HG02938 (cell line): ENCODE measurements around the gene PRKX.
"Not testable (repeated sequence)": the region's sequence is repeated elsewhere in the genome, so short reads cannot be mapped to it uniquely, and the experiment has no call there.

Experiments used
- ATAC-seq: cut with Tn5 transposase; IDR thresholded peaks from one replicate; pipeline ENCODE4 v1.9.1; 2021; ENCODE audit warnings: mild to moderate bottlenecking, moderate library complexity; ENCODE audit not compliant: unreplicated experiment

The PRKX gene

DNA sequence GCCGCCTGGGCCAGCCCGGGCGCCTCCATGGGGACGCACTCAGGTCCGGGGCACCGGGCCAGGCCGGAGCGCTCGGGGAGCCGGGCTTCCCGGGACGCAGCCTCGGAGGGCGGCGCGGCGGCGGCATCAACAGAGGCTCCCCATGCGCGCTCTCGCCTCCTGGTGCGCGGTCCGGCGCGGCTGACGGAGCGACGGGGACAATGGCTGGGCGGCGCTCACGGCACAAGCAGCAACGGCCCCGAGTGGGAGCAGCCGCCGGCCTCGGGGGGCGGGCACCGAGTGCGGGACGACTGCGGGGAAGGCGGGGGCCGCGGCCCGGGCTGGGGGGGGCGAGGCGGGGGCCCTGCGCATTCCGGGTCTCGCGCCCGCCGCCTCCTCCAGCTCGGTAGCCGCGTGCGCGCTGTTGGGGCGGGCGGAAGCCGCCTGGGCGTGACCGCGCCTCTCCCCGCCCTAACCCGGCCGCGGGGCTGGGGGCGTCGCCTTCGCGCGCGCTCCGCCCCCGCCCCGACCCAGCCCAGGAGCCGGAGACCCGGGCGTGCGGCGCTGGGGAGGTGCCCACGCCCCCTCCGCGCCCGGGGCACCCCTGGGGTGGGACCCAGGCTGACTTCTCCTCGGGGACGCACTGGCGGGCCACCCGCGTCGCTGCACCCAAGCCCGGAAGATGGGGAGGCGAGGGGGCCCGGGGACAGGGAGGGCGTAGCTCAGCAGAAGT lies at the start of gene PRKX:
TSS of gene PRKX (minus strand) at position 425 of the 712 bp plus-strand sequence. CDS start at position 29, 396 bp downstream.
- ATAC-seq, result peak; percentile 59

GRCh38 chrX:3763111-3763510 lies 49.7 kb upstream of the PRKX start:
- ATAC-seq, result no peak

DNA sequence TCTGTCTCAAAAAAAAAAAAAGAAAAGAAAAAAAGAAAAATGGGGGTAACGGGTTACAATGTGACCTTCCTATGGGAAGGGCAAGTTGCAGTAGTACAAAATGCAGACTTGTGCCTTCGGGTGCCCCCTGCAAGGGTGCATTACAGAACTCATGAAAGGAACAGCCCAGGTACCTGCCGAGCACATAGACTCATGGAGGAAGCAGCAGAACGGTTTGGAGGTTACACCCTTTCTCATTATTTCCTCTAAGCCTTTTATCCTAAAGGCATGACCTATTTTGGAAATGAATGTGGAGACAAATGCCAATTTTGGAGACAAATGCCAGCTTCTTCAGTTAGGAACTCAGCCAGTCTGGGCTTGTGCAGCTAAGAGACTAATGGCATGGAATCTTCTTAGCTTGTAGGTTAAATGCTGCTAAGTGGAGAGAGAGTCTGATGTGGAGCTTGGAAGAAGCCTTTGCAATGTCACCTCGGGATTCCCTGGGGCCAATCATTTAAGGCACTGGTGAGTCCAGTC lies 44.1 kb upstream of the PRKX start:
- ATAC-seq, result no peak

- ATAC-seq, result no peak
Observed at GRCh38 chrX:3748052-3748559, 34.7 kb upstream of the PRKX start.

DNA sequence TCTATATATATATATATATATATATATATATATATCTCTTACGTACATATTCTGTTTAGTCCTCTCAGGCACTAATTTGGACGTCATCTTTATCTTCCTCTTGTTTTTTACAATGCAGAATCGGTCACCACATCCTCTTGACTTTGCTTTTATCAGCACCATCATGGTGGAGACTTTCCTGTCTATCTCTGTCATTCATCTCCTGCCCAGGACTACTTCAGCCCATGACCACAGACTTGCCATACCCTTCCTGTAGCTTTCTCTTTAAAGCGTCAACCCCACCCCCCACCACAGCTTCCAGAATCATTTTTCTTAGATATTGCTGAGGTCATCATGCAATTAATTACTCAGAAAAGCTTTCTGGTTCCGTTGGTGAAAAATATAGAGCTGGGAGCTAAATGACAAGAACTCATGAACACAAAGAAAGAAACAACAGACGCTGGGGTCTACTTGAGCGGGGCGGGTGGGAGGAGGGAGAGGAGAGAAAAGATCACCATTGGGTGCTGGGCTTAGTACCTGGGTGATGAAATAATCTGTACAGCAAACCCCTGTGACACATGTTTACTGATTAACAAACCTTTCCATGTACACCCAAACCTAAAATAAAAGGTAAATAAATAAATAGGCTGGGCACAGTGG lies 30.5 kb upstream of the PRKX start:
- no peak for ATAC-seq

DNA sequence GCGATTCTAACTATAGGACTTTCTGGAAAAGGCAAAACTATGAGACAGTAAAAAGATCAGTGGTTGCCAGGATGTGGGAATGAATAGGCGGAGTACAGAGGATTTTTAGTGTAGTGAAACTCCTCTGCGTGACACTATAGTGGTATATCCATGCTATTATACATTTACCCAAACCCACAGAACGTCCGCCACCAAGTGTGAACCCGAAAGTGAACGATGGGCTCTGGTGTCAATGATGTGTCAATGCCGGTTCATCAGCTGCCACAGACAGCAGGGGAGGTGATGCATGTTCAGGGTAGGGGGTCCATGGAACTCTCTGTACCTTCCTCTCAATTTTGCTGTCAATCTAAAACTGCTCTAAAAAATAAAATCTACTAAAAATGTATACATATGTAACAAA lies 27.5 kb upstream of the PRKX start:
- not testable (repeated sequence) for ATAC-seq

- ATAC-seq, result no peak
Observed at GRCh38 chrX:3738509-3738908, 25.1 kb upstream of the PRKX start.

GRCh38 chrX:3736536-3736935 lies 23.1 kb upstream of the PRKX start:
- not testable (repeated sequence) for ATAC-seq

DNA sequence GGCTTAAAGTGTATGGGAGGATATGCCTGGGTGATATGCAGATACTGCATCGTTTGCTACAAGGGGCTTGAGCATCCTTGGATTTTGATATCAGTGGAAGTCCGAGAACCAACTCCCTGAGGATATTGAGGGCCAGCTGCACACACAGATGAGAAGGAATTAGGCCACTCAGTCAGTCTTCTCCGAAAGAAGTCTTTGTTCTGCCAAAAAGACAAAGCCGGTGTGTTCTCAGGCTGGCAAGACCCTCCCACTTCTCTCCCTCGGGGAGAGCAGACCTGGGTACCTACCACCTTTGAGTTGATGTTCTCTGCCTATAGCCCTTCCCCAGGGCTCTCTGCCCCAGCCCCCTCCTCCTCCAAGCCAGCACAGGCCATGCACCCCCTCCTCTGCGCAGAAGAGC lies 22.4 kb upstream of the PRKX start:
- ATAC-seq, result not testable (repeated sequence)

- ATAC-seq, result not testable (repeated sequence)
Observed at GRCh38 chrX:3734456-3734855, 21.0 kb upstream of the PRKX start.

- ATAC-seq, result no peak
Observed at GRCh38 chrX:3733043-3733430, 19.6 kb upstream of the PRKX start.

DNA sequence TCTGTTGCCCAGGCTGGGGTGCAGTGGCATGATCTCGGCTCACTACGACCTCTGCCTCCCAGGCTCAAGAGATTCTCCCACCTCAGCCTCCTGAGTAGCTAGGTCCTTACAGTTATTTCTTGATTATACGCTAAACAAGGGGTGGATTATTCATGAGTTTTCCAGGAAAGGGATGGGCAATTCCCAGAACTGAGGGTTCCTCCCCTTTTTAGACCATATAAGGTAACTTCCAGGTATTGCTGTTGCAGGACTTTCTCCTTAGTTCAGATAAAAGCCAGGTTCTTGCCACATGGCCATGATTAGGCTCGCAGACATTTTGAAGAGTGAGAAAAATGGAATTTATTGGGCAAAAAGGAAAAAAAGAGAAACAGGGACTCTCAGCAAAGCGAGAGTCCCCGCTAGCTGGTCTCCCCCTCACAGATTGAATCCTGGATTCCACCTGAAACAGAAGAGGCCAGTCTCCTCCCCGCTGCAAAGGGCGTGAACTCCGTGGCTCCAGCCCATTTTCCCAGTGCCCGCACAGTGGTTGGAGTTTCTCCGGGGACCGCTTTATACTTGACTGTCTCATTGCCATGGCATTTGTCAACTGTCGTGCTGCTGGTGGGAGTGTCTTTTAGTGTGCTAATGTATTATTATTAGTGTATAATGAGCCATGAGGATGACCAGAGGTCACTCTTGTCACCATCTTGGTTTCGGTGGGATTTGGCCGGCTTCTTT lies 19.0 kb upstream of the PRKX start:
- ATAC-seq, result not testable (repeated sequence)

GRCh38 chrX:3728454-3728853 lies 15.0 kb upstream of the PRKX start:
- no peak for ATAC-seq

DNA sequence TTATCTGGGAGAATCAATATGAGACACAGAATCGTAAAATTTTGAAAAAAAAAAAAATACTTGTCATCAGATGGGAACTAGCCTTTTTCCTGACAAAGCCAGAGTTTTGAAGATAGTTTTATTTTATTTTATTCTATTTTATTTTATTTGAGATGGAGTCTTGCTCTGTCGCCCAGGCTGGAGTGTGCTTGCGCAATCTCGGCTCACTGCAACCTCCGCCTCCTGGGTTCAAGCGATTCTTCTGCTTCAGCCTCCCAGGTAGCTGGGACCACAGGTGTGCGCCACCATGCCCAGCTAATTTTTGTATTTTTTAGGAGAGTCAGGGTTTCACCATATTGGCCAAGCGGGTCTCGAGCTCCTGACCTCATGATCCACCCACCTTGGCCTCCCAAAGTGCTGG lies 10.0 kb upstream of the PRKX start:
- ATAC-seq, result not testable (repeated sequence)

DNA sequence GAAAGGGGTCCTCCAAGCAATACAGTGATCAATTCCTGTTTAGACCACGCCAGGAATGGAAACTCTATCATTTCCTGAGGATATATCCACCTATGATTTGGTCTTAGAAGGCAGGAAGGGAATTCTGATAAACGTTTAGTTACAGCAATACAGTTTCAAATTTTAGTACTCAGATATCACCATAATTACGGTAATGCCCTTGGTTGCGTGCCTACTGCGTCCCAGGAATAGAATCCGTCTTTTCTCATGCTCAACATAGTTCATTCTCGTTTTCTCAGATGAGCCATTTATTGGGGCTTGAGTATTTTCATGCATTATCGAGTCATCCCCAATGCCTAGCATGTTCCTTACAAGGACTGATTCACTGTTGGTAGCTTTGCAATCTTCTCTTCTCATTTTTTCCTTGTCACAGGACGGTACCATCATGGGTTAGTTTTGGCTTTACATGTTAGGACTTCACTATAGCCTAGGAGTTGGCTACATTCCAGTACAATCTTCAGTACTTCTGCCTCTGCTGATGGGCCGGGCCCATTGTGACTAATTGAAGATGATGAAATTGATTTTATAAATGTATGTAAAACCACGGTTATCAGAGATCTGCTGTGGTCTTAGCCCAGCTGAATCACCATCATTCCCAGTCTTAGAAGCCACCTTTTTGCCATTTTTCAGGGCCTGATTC lies 4.4 kb upstream of the PRKX start:
- ATAC-seq, result no peak

DNA sequence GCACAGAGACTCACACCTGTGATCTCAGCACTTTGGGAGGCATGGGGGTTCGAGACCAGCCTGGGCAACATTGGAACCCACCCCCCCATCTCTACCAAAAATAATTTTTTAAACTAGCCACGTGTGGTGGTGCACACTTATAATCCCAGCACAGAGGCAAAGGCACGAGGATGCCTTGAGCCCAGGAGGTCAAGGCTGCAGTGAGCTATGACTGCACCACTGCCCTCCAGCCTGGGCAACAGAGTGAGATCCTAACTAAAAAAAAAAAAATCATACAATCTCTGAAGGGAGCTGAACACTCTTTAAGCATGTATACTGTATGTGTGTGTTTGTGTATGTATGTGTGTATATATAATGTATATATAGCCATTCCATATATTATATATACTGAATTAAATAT lies 2.5 kb upstream of the PRKX start:
- no peak for ATAC-seq

- not testable (repeated sequence) for ATAC-seq
Observed at GRCh38 chrX:3714706-3715479, 1.4 kb upstream of the PRKX start.

GRCh38 chrX:3713937-3714434 lies 537 bp upstream of the PRKX start:
- peak; percentile 0 for ATAC-seq

DNA sequence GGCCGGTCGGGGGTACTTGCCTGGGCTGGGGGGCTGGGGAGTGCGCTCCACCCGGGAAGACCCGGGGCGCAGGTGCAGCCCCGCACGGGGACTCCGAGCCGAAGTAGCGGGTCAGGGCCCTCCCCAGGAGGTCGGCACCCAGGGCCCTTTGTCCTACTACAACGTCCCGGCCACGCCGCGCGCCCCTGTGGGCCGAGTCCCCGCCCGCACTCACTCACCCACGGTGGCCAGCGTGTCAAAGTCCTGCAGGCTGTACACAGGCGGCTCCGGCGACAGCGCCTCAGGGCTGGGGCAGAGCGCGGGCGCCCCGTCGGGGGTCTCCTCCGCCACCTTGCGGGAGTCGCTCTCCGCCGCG lies 602 bp downstream of the PRKX start:
- peak; percentile 16 for ATAC-seq
